HL-60 (cell line): ENCODE results near the gene TC2N.
A peak's percentile ranks its signal among the peaks of the same experiment; 100 is the strongest.

Experiments used
- CTCF ChIP-seq: IDR thresholded peaks from one replicate; pipeline ENCODE4 v1.5.1; 2011; ENCODE audit warnings: low read length, control low read depth, inconsistent platforms; ENCODE audit not compliant: insufficient read depth
- POLR2AphosphoS5 ChIP-seq: IDR thresholded peaks from 2 replicates; pipeline ENCODE4 v1.6.1; 2012; ENCODE audit warnings: low read depth
- REST ChIP-seq: IDR thresholded peaks from 2 replicates; pipeline ENCODE4 v1.6.1; 2012; ENCODE audit warnings: low read depth; ENCODE audit not compliant: insufficient replicate concordance

- TF ChIP-seq CTCF (peak; percentile 34), POLR2AphosphoS5 (no peak), REST (no peak)
These were observed 25.7 kb upstream of the TC2N start for GRCh38 chr14:91893007-91893406.
